ENCODE results near the gene RAPGEF5. TPM values are rescaled to one million over a fixed set of nuclear protein-coding genes. Genes with fewer than 3 reads are reported as not detected.
A peak's percentile ranks its signal among the peaks of the same experiment; 100 is the strongest.

RAPGEF5 gene
- total and polyA plus RNA-seq, 10 donors = 10.2 to 335 (median 184) TPM

GRCh38 chr7:22140578-22140977 is 216.4 kb downstream of the RAPGEF5 start:
- peaks cover 0 to 16% (median 0%) of the 10 kb centered on the region in 6 donors for H3K4me1 ChIP-seq
- no peak overlapping the region for H3K27ac ChIP-seq
- H3K27me3 ChIP-seq (replicated peaks in 1 of 7) = no peaks in the 10 kb centered on the region
- H3K36me3 ChIP-seq = peaks cover 0 to 98% (median 39%) of the 10 kb centered on the region in 6 donors
- no peak for DNase-seq
- no peaks in the 10 kb centered on the region for H3K9me3 ChIP-seq
- H3K4me3 ChIP-seq = no peak overlapping the region
- 82 to 89% (median 83%) methylated on average over 4 of the region's 4 CpGs for WGBS, 5 donors
- TF ChIP-seq CTCF (IDR thresholded peaks at IDR 0.05 in 8 of 11, conservative IDR thresholded peaks at IDR 0.05 in 3 of 11) (no peak), POLR2AphosphoS5 (IDR thresholded peaks at IDR 0.05) (no peak), POLR2A (IDR thresholded peaks at IDR 0.05) (no peak)
- intact Hi-C loops (cut with DNase I; ENCODE audit: low total_unique reads) = no loop called here

GRCh38 chr7:22138886-22139285 is 218.1 kb downstream of the RAPGEF5 start:
- TF ChIP-seq CTCF (IDR thresholded peaks at IDR 0.05 in 8 of 11, conservative IDR thresholded peaks at IDR 0.05 in 3 of 11) (no peak), POLR2AphosphoS5 (IDR thresholded peaks at IDR 0.05) (no peak), POLR2A (IDR thresholded peaks at IDR 0.05) (no peak)
- no peaks in the 10 kb centered on the region for H3K9me3 ChIP-seq
- intact Hi-C loops (cut with DNase I; ENCODE audit: low total_unique reads) = no loop called here
- H3K27ac ChIP-seq = peak overlapping the region in 1 of 8 donors; percentile 33
- no peak overlapping the region for H3K4me3 ChIP-seq
- peaks cover 0 to 16% (median 0%) of the 10 kb centered on the region in 6 donors for H3K4me1 ChIP-seq
- 87 to 96% (median 94%) methylated on average over 5 of the region's 5 CpGs for WGBS, 5 donors
- peaks cover 0 to 96% (median 34%) of the 10 kb centered on the region in 6 donors for H3K36me3 ChIP-seq
- DNase-seq = no peak
- no peaks in the 10 kb centered on the region for H3K27me3 ChIP-seq (replicated peaks in 1 of 7)

GRCh38 chr7:22138106-22138505 is 218.8 kb downstream of the RAPGEF5 start:
- intact Hi-C loops (cut with DNase I; ENCODE audit: low total_unique reads) = no loop called here
- H3K27ac ChIP-seq = peak overlapping the region in 1 of 8 donors; percentile 33
- H3K36me3 ChIP-seq = peaks cover 0 to 96% (median 30%) of the 10 kb centered on the region in 6 donors
- H3K4me1 ChIP-seq = peaks cover 0 to 16% (median 0%) of the 10 kb centered on the region in 6 donors
- H3K4me3 ChIP-seq = no peak overlapping the region
- 80 to 90% (median 82%) methylated on average over 5 of the region's 5 CpGs for WGBS, 5 donors
- TF ChIP-seq POLR2AphosphoS5 (IDR thresholded peaks at IDR 0.05) (peak in 1 of 3 donors; percentile 18), POLR2A (IDR thresholded peaks at IDR 0.05) (no peak), CTCF (IDR thresholded peaks at IDR 0.05 in 8 of 11, conservative IDR thresholded peaks at IDR 0.05 in 3 of 11) (no peak)
- H3K9me3 ChIP-seq = no peaks in the 10 kb centered on the region
- DNase-seq = no peak
- no peaks in the 10 kb centered on the region for H3K27me3 ChIP-seq (replicated peaks in 1 of 7)

GRCh38 chr7:22137466-22137865 is 219.5 kb downstream of the RAPGEF5 start:
- WGBS, 5 donors = 71 to 82% (median 79%) methylated on average over 2 of the region's 2 CpGs

More at GRCh38 chr7:22137466-22137865, 219.5 kb downstream of the RAPGEF5 start:
- peaks cover 0 to 96% (median 35%) of the 10 kb centered on the region in 6 donors for H3K36me3 ChIP-seq
- no peak overlapping the region for H3K27ac ChIP-seq
- no peak overlapping the region for H3K4me3 ChIP-seq
- no peaks in the 10 kb centered on the region for H3K9me3 ChIP-seq
- H3K4me1 ChIP-seq = peaks cover 0 to 12% (median 0%) of the 10 kb centered on the region in 6 donors
- intact Hi-C loops (cut with DNase I; ENCODE audit: low total_unique reads) = no loop called here
- TF ChIP-seq POLR2A (IDR thresholded peaks at IDR 0.05) = no peak
- TF ChIP-seq CTCF (IDR thresholded peaks at IDR 0.05 in 8 of 11, conservative IDR thresholded peaks at IDR 0.05 in 3 of 11) = no peak
- no peak for TF ChIP-seq POLR2AphosphoS5 (IDR thresholded peaks at IDR 0.05)
- DNase-seq = no peak
- no peaks in the 10 kb centered on the region for H3K27me3 ChIP-seq (replicated peaks in 1 of 7)
